ENCODE results near the gene RNF217.

Gene RNF217

DNA sequence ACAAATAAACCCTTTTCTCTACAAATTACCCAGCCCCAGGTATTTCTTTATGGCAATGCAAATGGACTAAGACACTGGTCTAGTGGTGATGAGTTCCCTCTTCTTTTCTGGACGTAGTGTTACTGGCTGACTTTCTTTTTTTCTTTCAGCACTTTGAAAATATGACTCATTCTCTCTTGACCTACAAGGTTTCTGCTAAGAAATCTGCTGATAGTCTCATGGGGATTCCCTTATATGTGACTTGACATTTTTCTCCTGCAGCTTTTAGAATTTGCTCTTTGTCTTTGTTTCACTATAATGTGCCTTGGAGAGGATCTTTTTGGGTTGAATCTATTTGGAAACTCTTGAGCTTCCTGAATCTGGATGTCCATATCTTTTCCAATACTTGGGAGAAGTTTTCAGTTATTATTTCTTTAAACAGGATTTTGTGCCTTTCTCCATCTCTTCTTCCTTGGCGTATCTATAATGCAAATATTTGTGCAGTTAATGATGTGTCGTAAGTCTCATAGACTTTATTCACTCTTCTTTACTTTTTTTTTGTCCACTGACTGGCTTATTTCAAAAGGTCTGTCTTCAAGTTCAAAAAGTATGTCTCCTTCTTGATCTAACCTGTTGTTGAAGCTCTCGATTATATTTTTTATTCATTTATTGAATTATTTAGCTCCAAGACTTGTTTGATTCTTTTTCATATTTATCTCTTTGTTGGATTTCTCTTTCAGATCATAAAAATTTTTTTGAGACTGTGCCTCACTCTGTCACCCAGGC, 149.2 kb downstream of the RNF217 start:
- no peak for DNase-seq (ENCODE audit: low spot score)
- TF ChIP-seq, protein P1, sequence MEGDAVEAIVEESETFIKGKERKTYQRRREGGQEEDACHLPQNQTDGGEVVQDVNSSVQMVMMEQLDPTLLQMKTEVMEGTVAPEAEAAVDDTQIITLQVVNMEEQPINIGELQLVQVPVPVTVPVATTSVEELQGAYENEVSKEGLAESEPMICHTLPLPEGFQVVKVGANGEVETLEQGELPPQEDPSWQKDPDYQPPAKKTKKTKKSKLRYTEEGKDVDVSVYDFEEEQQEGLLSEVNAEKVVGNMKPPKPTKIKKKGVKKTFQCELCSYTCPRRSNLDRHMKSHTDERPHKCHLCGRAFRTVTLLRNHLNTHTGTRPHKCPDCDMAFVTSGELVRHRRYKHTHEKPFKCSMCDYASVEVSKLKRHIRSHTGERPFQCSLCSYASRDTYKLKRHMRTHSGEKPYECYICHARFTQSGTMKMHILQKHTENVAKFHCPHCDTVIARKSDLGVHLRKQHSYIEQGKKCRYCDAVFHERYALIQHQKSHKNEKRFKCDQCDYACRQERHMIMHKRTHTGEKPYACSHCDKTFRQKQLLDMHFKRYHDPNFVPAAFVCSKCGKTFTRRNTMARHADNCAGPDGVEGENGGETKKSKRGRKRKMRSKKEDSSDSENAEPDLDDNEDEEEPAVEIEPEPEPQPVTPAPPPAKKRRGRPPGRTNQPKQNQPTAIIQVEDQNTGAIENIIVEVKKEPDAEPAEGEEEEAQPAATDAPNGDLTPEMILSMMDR (IDR thresholded peaks at IDR 0.05; ENCODE audit: borderline replicate concordance, control extremely low read depth, extremely low read depth, insufficient read depth, missing control alignments): no peak
- in situ Hi-C loops (cut with MboI; ENCODE audit: low sequenced_read_pairs, unreplicated experiment): loop anchor here (10.0 kb wide), 1 partner anchor 237 kb away; no protein-coding TSS in a partner anchor

DNA sequence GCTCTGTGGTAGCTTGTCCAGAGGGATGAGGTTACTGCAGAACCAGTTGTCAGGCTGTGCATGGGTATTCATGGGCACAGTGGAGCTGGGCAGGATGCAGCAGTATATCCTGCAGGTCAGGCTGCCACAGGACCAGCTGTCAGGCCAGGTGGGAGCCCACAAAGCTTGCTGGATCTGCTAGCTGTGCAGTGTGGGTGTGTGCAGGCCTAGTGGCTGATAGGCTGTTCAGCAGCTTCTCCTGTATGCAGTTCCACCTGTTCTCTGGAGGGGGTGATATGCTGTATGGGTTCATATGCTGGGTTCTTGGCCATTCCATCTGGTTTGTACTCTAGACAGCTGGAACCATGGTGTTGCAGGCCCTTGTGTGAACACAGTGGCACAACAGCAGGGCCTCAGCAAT, 150.7 kb downstream of the RNF217 start:
- no peak for DNase-seq (ENCODE audit: low spot score)
- in situ Hi-C loops (cut with MboI; ENCODE audit: low sequenced_read_pairs, unreplicated experiment): loop anchor here (10.0 kb wide), 1 partner anchor 238 kb away; no protein-coding TSS in a partner anchor
- TF ChIP-seq, protein P1 (IDR thresholded peaks at IDR 0.05; ENCODE audit: borderline replicate concordance, control extremely low read depth, extremely low read depth, insufficient read depth, missing control alignments): no peak

DNA sequence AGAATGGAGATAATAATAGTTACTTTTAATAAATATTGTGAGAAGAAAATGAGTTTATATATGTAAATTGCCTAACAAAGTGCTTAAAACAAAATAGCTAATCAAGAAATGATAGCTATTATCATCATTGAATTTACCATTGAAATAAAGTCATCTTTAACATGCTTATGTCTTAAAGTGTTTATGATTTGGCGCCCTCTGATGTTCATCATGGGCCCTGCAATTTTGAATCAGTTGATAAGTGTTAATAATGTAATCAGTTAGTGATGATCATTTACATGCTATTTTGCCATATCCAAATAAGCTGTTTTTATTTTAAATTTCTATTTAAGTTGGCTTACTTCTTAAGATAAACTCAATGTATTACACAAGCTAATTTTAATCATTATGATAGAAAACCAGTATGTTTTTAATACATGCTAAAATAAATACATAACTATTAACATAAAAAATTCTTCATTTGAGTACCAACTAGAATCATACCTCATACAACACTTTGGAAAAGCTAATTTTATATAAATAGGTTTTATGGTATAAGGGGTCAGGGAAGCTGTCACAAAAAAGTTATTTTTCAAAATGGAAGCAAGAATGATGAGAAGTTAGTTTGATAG, 152.1 kb downstream of the RNF217 start:
- in situ Hi-C loops (cut with MboI; ENCODE audit: low sequenced_read_pairs, unreplicated experiment): loop anchor here (10.0 kb wide), 1 partner anchor 240 kb away; no protein-coding TSS in a partner anchor

DNA sequence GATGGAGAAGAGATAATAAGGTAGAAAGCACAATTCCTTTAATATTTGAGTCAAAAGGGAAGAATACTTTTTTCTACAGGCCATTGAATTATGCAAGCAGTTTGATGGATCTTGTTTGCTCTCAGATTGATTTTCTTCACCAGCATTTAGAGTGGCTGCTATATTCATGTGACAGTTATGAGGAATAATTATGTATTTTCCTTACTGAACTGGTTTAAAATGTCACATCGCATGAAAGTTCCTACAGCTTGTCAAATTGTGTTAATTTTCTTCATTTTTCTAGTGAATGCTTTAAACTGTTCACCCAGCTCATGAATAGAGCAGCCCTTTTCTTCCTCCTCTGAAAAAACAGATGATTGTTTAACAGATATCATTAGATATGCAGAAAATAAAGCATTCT, 153.9 kb downstream of the RNF217 start:
- TF ChIP-seq, protein P1 (IDR thresholded peaks at IDR 0.05; ENCODE audit: borderline replicate concordance, control extremely low read depth, extremely low read depth, insufficient read depth, missing control alignments): no peak
- DNase-seq (ENCODE audit: low spot score): no peak
- in situ Hi-C loops (cut with MboI; ENCODE audit: low sequenced_read_pairs, unreplicated experiment): loop anchor here (10.0 kb wide), 1 partner anchor 241 kb away; no protein-coding TSS in a partner anchor

More for the DNA sequence above, 152.1 kb downstream of the RNF217 start:
- TF ChIP-seq, protein P1 (IDR thresholded peaks at IDR 0.05; ENCODE audit: borderline replicate concordance, control extremely low read depth, extremely low read depth, insufficient read depth, missing control alignments): peak; percentile 46
- DNase-seq (ENCODE audit: low spot score): peak; percentile 34

DNA sequence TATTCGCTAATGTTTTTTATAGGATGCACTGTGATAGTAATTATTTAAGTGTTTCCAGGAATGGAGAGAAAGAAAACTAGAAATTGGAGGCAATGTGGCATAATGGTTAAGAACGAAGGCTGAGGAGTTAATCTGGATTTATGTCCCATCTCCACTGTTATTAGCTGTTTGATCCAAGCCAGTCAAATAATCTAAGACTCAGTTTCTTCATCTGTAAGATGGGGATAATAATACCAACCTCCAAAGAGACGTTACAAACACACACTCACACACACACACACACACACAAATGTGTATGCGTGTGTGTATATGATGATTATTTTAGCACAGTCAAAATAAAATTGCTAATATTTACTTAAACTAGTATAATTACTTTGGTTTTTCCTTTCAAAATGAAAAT, 154.5 kb downstream of the RNF217 start:
- TF ChIP-seq, protein P1 (IDR thresholded peaks at IDR 0.05; ENCODE audit: borderline replicate concordance, control extremely low read depth, extremely low read depth, insufficient read depth, missing control alignments): no peak
- no peak for DNase-seq (ENCODE audit: low spot score)
- in situ Hi-C loops (cut with MboI; ENCODE audit: low sequenced_read_pairs, unreplicated experiment): loop anchor here (10.0 kb wide), 1 partner anchor 242 kb away; no protein-coding TSS in a partner anchor

DNA sequence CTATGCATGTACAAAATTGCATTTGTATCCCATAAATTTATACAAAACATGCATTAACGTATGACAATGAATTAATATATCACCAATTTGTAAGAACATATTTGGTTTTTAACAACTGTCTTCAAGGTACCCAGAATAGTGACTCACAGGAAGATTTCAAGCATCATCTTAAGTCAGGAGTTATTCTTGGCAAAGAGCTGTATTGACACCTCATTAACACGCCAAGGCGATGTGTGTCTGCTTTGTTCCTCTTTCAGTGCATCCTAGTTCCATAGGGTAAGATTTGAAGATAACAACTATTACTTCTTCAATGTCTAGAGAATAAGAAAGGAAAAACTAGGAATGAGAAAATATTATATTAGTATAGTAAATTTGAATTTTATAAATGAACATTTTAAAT, 155.6 kb downstream of the RNF217 start:
- in situ Hi-C loops (cut with MboI; ENCODE audit: low sequenced_read_pairs, unreplicated experiment): loop anchor here (10.0 kb wide), 1 partner anchor 243 kb away; no protein-coding TSS in a partner anchor
- no peak for DNase-seq (ENCODE audit: low spot score)
- TF ChIP-seq, protein P1 (IDR thresholded peaks at IDR 0.05; ENCODE audit: borderline replicate concordance, control extremely low read depth, extremely low read depth, insufficient read depth, missing control alignments): no peak
